T follicular helper cell (primary cell): ENCODE results near the gene NPHP4.
A peak's percentile ranks its signal among the peaks of the same experiment; 100 is the strongest.

Experiments used
- DNase-seq: peaks from one replicate; pipeline ENCODE4 v3.0.0-alpha.2; 2020; ENCODE audit warnings: low read depth

Gene NPHP4

GRCh38 chr1:5989731-5990271 lies 2.4 kb downstream of the NPHP4 start:
- DNase-seq = no peak

- no peak for DNase-seq
Observed at GRCh38 chr1:5989286-5989605, 3.0 kb downstream of the NPHP4 start.

- DNase-seq = no peak
Observed at GRCh38 chr1:5988596-5989285, 3.5 kb downstream of the NPHP4 start.

- DNase-seq = no peak
Observed at GRCh38 chr1:5986018-5986417, 6.2 kb downstream of the NPHP4 start.

GRCh38 chr1:5985250-5985649 lies 7.0 kb downstream of the NPHP4 start:
- DNase-seq = no peak

GRCh38 chr1:5983361-5984103 lies 8.7 kb downstream of the NPHP4 start:
- DNase-seq = no peak

- no peak for DNase-seq
Observed at GRCh38 chr1:5982868-5983267, 9.4 kb downstream of the NPHP4 start.

GRCh38 chr1:5982276-5982675 lies 9.9 kb downstream of the NPHP4 start:
- no peak for DNase-seq

- DNase-seq = no peak
Observed at GRCh38 chr1:5981009-5981380, 11.2 kb downstream of the NPHP4 start.

GRCh38 chr1:5980314-5981008 lies 11.8 kb downstream of the NPHP4 start:
- no peak for DNase-seq

GRCh38 chr1:5979536-5980313 lies 12.5 kb downstream of the NPHP4 start:
- DNase-seq = no peak

- no peak for DNase-seq
Observed at GRCh38 chr1:5978452-5978851, 13.8 kb downstream of the NPHP4 start.

GRCh38 chr1:5977494-5978444 lies 14.5 kb downstream of the NPHP4 start:
- DNase-seq = no peak

- no peak for DNase-seq
Observed at GRCh38 chr1:5976726-5977493, 15.3 kb downstream of the NPHP4 start.

GRCh38 chr1:5976231-5976630 lies 16.0 kb downstream of the NPHP4 start:
- no peak for DNase-seq

GRCh38 chr1:5975133-5975880 lies 16.9 kb downstream of the NPHP4 start:
- peak; percentile 34 for DNase-seq

- DNase-seq = no peak
Observed at GRCh38 chr1:5974631-5975030, 17.6 kb downstream of the NPHP4 start.

GRCh38 chr1:5973771-5974170 lies 18.5 kb downstream of the NPHP4 start:
- DNase-seq = no peak

GRCh38 chr1:5972198-5972520 lies 20.1 kb downstream of the NPHP4 start:
- no peak for DNase-seq
